Measurements from ENCODE around the gene ZBTB46.

ZBTB46 gene

GRCh38 chr20:63745424-63745805 is 85.6 kb downstream of the ZBTB46 start:
- no peak for DNase-seq (ENCODE audit: low read depth)

GRCh38 chr20:63744574-63745423 is 86.3 kb downstream of the ZBTB46 start:
- DNase-seq (ENCODE audit: low read depth) = no peak

GRCh38 chr20:63744158-63744557 is 86.9 kb downstream of the ZBTB46 start:
- DNase-seq (ENCODE audit: low read depth) = no peak

- no peak for DNase-seq (ENCODE audit: low read depth)
These were observed 87.7 kb downstream of the ZBTB46 start for GRCh38 chr20:63743210-63743970.

GRCh38 chr20:63742381-63743024 is 88.6 kb downstream of the ZBTB46 start:
- DNase-seq (ENCODE audit: low read depth) = no peak

- DNase-seq (ENCODE audit: low read depth) = no peak
These were observed 89.2 kb downstream of the ZBTB46 start for GRCh38 chr20:63741676-63742380.

- no peak for DNase-seq (ENCODE audit: low read depth)
These were observed 89.7 kb downstream of the ZBTB46 start for GRCh38 chr20:63741354-63741675.

GRCh38 chr20:63740627-63741353 is 90.3 kb downstream of the ZBTB46 start:
- DNase-seq (ENCODE audit: low read depth) = no peak

- peak; percentile 33 for DNase-seq (ENCODE audit: low read depth)
These were observed 90.9 kb downstream of the ZBTB46 start for GRCh38 chr20:63740070-63740626.

- DNase-seq (ENCODE audit: low read depth) = peak; percentile 51
These were observed 91.7 kb downstream of the ZBTB46 start, which contains the start of gene SLC2A4RG for GRCh38 chr20:63739130-63740069. TSS of gene SLC2A4RG (plus strand) at chr20:63739776. CDS start at chr20:63739913, 137 bp downstream.

- no peak for DNase-seq (ENCODE audit: low read depth)
These were observed 92.4 kb downstream of the ZBTB46 start for GRCh38 chr20:63738687-63739129.

- no peak for DNase-seq (ENCODE audit: low read depth)
These were observed 92.9 kb downstream of the ZBTB46 start for GRCh38 chr20:63737945-63738686.

GRCh38 chr20:63737695-63737944 is 93.4 kb downstream of the ZBTB46 start:
- no peak for DNase-seq (ENCODE audit: low read depth)

- peak; percentile 37 for DNase-seq (ENCODE audit: low read depth)
These were observed 94.0 kb downstream of the ZBTB46 start for GRCh38 chr20:63736893-63737694.

- peak; percentile 49 for DNase-seq (ENCODE audit: low read depth)
These were observed 95.0 kb downstream of the ZBTB46 start, which contains the start of gene LIME1 for GRCh38 chr20:63735859-63736718. TSS of gene LIME1 (plus strand) at chr20:63736664. CDS start at chr20:63737550, 886 bp downstream.

GRCh38 chr20:63734946-63735858 is 95.9 kb downstream of the ZBTB46 start:
- no peak for DNase-seq (ENCODE audit: low read depth)
